GM12864 (cell line): ENCODE data around the gene ZBTB16.

ENCODE experiments used
- DNase-seq: peaks from one replicate; pipeline ENCODE4 v3.0.0-alpha.2; 2011; ENCODE audit warnings: low read depth
- H3K4me3 ChIP-seq: 2 replicates; pipeline ENCODE4 v1.5.1; 2011; ENCODE audit warnings: mild to moderate bottlenecking, low read depth, low read length, control low read depth
- CTCF ChIP-seq: IDR thresholded peaks from 2 replicates; pipeline ENCODE4 v1.5.1; 2011; ENCODE audit warnings: low read depth, mild to moderate bottlenecking, moderate library complexity, low read length, control low read depth, inconsistent platforms; ENCODE audit errors: missing control alignments

The ZBTB16 gene

GRCh38 chr11:114121804-114122504 is 62.4 kb downstream of the ZBTB16 start:
- H3K4me3 ChIP-seq: no peak overlapping the region
- no peak for DNase-seq
- TF ChIP-seq CTCF: no peak

GRCh38 chr11:114122686-114123085 is 63.2 kb downstream of the ZBTB16 start:
- DNase-seq: no peak
- TF ChIP-seq CTCF: no peak
- H3K4me3 ChIP-seq: no peak overlapping the region

GRCh38 chr11:114123692-114124330 is 64.3 kb downstream of the ZBTB16 start:
- DNase-seq: no peak
- no peak overlapping the region for H3K4me3 ChIP-seq
- no peak for TF ChIP-seq CTCF

- no peak for TF ChIP-seq CTCF
- no peak overlapping the region for H3K4me3 ChIP-seq
- no peak for DNase-seq
Measured at GRCh38 chr11:114124601-114125144, 65.2 kb downstream of the ZBTB16 start.

GRCh38 chr11:114125531-114125930 is 66.0 kb downstream of the ZBTB16 start:
- no peak overlapping the region for H3K4me3 ChIP-seq
- DNase-seq: no peak
- TF ChIP-seq CTCF: no peak

- no peak overlapping the region for H3K4me3 ChIP-seq
- TF ChIP-seq CTCF: no peak
- DNase-seq: no peak
Measured at GRCh38 chr11:114125959-114126358, 66.4 kb downstream of the ZBTB16 start.
